HTERT RPE-1 (cell line): ENCODE measurements around the gene CAMTA1.

Experiments used
- in situ Hi-C: fragments of 300-500 bp; cut with MboI; formaldehyde crosslinking; loops from 4 replicates; pipeline ENCODE4 v1.14.3; 2020; ENCODE audit warnings: low sequenced_read_pairs

The CAMTA1 gene

GRCh38 chr1:7062346-7063061 lies 277.2 kb downstream of the CAMTA1 start:
- in situ Hi-C loops, result no loop called here

GRCh38 chr1:7063981-7064380 lies 278.7 kb downstream of the CAMTA1 start:
- in situ Hi-C loops, result no loop called here

GRCh38 chr1:7068552-7068951 lies 283.3 kb downstream of the CAMTA1 start:
- in situ Hi-C loops, result no loop called here

GRCh38 chr1:7069931-7070330 lies 284.7 kb downstream of the CAMTA1 start:
- in situ Hi-C loops, result no loop called here

- in situ Hi-C loops, result no loop called here
Measured at GRCh38 chr1:7070389-7071029, 285.3 kb downstream of the CAMTA1 start.

GRCh38 chr1:7076117-7076516 lies 290.9 kb downstream of the CAMTA1 start:
- in situ Hi-C loops, result no loop called here

GRCh38 chr1:7076572-7076971 lies 291.3 kb downstream of the CAMTA1 start:
- in situ Hi-C loops, result no loop called here

GRCh38 chr1:7077136-7077535 lies 291.9 kb downstream of the CAMTA1 start:
- in situ Hi-C loops, result no loop called here

- in situ Hi-C loops, result no loop called here
Measured at GRCh38 chr1:7077970-7078369, 292.7 kb downstream of the CAMTA1 start.

GRCh38 chr1:7079637-7080036 lies 294.4 kb downstream of the CAMTA1 start:
- in situ Hi-C loops, result no loop called here

- in situ Hi-C loops, result no loop called here
Measured at GRCh38 chr1:7084232-7084894, 299.1 kb downstream of the CAMTA1 start.

GRCh38 chr1:7085521-7085920 lies 300.3 kb downstream of the CAMTA1 start:
- in situ Hi-C loops, result no loop called here

- in situ Hi-C loops, result no loop called here
Measured at GRCh38 chr1:7086106-7086505, 300.9 kb downstream of the CAMTA1 start.

GRCh38 chr1:7087888-7088287 lies 302.6 kb downstream of the CAMTA1 start:
- in situ Hi-C loops, result no loop called here

GRCh38 chr1:7089497-7089896 lies 304.2 kb downstream of the CAMTA1 start:
- in situ Hi-C loops, result no loop called here

GRCh38 chr1:7093297-7093696 lies 308.0 kb downstream of the CAMTA1 start:
- in situ Hi-C loops, result no loop called here

GRCh38 chr1:7094086-7094485 lies 308.8 kb downstream of the CAMTA1 start:
- in situ Hi-C loops, result no loop called here

GRCh38 chr1:7094509-7094908 lies 309.3 kb downstream of the CAMTA1 start:
- in situ Hi-C loops, result no loop called here

- in situ Hi-C loops, result no loop called here
Measured at GRCh38 chr1:7095343-7095964, 310.2 kb downstream of the CAMTA1 start.

- in situ Hi-C loops, result no loop called here
Measured at GRCh38 chr1:7097938-7098592, 312.8 kb downstream of the CAMTA1 start.

GRCh38 chr1:7098641-7099040 lies 313.4 kb downstream of the CAMTA1 start:
- in situ Hi-C loops, result no loop called here
